SU-DHL-6 (cell line): ENCODE data around the gene RFTN1.

Source experiments
- H2AFZ ChIP-seq: fragments of 200-600 bp; sonication (generic); 2 replicates; pipeline ENCODE4 v1.6.1; 2014; ENCODE audit warnings: low read depth, mild to moderate bottlenecking, moderate library complexity, mixed read lengths, antibody characterized with exemption, low read length; ENCODE audit not compliant: severe bottlenecking
- H3F3A ChIP-seq: fragments of 200-600 bp; shearing (Covaris generic); 2 replicates; pipeline ENCODE4 v1.6.0; 2016; ENCODE audit warnings: antibody characterized with exemption, mild to moderate bottlenecking; ENCODE audit not compliant: insufficient read depth
- H3K27ac ChIP-seq: fragments of 200-600 bp; sonication (generic); 2 replicates; pipeline ENCODE4 v1.5.1; 2016; ENCODE audit warnings: low read depth, mild to moderate bottlenecking, low read length, moderate library complexity, mixed read lengths
- H3K27me3 ChIP-seq: fragments of 200-600 bp; sonication (generic), shearing (Covaris generic); 2 replicates; pipeline ENCODE4 v1.6.0; 2014; ENCODE audit warnings: mild to moderate bottlenecking, low read length
- H3K36me3 ChIP-seq: fragments of 200-600 bp; sonication (generic); 2 replicates; pipeline ENCODE4 v1.6.1; 2014; ENCODE audit warnings: mild to moderate bottlenecking, low read length, mixed read lengths
- H3K4me2 ChIP-seq: fragments of 300-600, 200-600 bp; shearing (Covaris generic), sonication (generic); 2 replicates; pipeline ENCODE4 v1.6.0; 2014; ENCODE audit warnings: low read length, low read depth, mild to moderate bottlenecking; ENCODE audit not compliant: poor library complexity, severe bottlenecking
- H3K4me3 ChIP-seq: fragments of 200-600 bp; sonication (generic); 2 replicates; pipeline ENCODE4 v1.5.1; 2014; ENCODE audit warnings: antibody characterized with exemption, low read length, mild to moderate bottlenecking, mixed read lengths; ENCODE audit not compliant: insufficient read depth, poor library complexity, severe bottlenecking
- H3K79me2 ChIP-seq: fragments of 200-600 bp; sonication (generic); 2 replicates; pipeline ENCODE4 v1.6.1; 2014; ENCODE audit warnings: mild to moderate bottlenecking, low read length, moderate library complexity; ENCODE audit not compliant: insufficient read depth
- H3K9ac ChIP-seq: fragments of 200-600 bp; sonication (generic); 2 replicates; pipeline ENCODE4 v1.7.0; 2014; ENCODE audit warnings: mild to moderate bottlenecking, low read length
- H3K9me2 ChIP-seq: fragments of 200-600 bp; sonication (generic); replicated peaks from 2 replicates; pipeline ENCODE4 v1.6.1; 2014; ENCODE audit warnings: low read length; ENCODE audit not compliant: insufficient read depth
- H3K9me3 ChIP-seq: fragments of 200-600 bp; sonication (generic); 2 replicates; pipeline ENCODE4 v1.6.1; 2014; ENCODE audit warnings: low read length, mixed read lengths; ENCODE audit not compliant: insufficient read depth
- H4K20me1 ChIP-seq: fragments of 200-600 bp; sonication (generic); 2 replicates; pipeline ENCODE4 v1.6.1; 2014; ENCODE audit warnings: low read depth, mild to moderate bottlenecking, antibody characterized with exemption, low read length, moderate library complexity, mixed read lengths
- CTCF ChIP-seq: fragments of 200-600 bp; sonication (generic); IDR thresholded peaks from one replicate; pipeline ENCODE4 v1.5.1; 2017; ENCODE audit warnings: antibody characterized with exemption, mild to moderate bottlenecking, low read length, moderate library complexity; ENCODE audit not compliant: insufficient read depth, poor library complexity, severe bottlenecking
- EZH2phosphoT487 ChIP-seq: fragments of 200-600 bp; sonication (generic), shearing (Covaris generic); conservative IDR thresholded peaks from 2 replicates; pipeline ENCODE4 v1.6.1; 2018; ENCODE audit warnings: mild to moderate bottlenecking, antibody characterized with exemption, low read length, moderate library complexity, mixed read lengths

The RFTN1 gene

GRCh38 chr3:16286161-16286560 is 227.3 kb downstream of the RFTN1 start:
- Histone ChIP-seq H3K36me3 (no peaks in the 10 kb centered on the region), H3K4me3 (no peak overlapping the region), H3K4me2 (no peak overlapping the region), H4K20me1 (no peaks in the 10 kb centered on the region), H3K9ac (no peak overlapping the region), H3F3A (no peaks in the 10 kb centered on the region), H3K9me2 (no peaks in the 10 kb centered on the region), H3K9me3 (no peaks in the 10 kb centered on the region), H3K79me2 (no peaks in the 10 kb centered on the region), H2AFZ (no peak overlapping the region), H3K27ac (no peak overlapping the region), H3K27me3 (no peaks in the 10 kb centered on the region)
- no peak for TF ChIP-seq CTCF
- TF ChIP-seq EZH2phosphoT487, result no peak

- Histone ChIP-seq H3K27ac (no peak overlapping the region), H3K36me3 (no peaks in the 10 kb centered on the region)
Observed at GRCh38 chr3:16284633-16285032, 228.9 kb downstream of the RFTN1 start.

GRCh38 chr3:16280671-16281070 is 232.8 kb downstream of the RFTN1 start:
- H3K9ac ChIP-seq, result no peak overlapping the region
- H2AFZ ChIP-seq, result no peak overlapping the region
- no peak overlapping the region for H3K4me3 ChIP-seq
- no peaks in the 10 kb centered on the region for H3K79me2 ChIP-seq
- H3K27me3 ChIP-seq, result no peaks in the 10 kb centered on the region
- no peaks in the 10 kb centered on the region for H4K20me1 ChIP-seq
- no peaks in the 10 kb centered on the region for H3K36me3 ChIP-seq
- H3F3A ChIP-seq, result no peaks in the 10 kb centered on the region
- H3K9me3 ChIP-seq, result no peaks in the 10 kb centered on the region
- no peak overlapping the region for H3K4me2 ChIP-seq
- H3K27ac ChIP-seq, result no peak overlapping the region
- no peaks in the 10 kb centered on the region for H3K9me2 ChIP-seq
- TF ChIP-seq CTCF (no peak), EZH2phosphoT487 (no peak)

More at GRCh38 chr3:16284633-16285032, 228.9 kb downstream of the RFTN1 start:
- no peak overlapping the region for H3K9ac ChIP-seq
- TF ChIP-seq CTCF (no peak), EZH2phosphoT487 (no peak)
- H3F3A ChIP-seq, result no peaks in the 10 kb centered on the region
- no peaks in the 10 kb centered on the region for H3K9me2 ChIP-seq
- no peak overlapping the region for H3K4me3 ChIP-seq
- H3K27me3 ChIP-seq, result no peaks in the 10 kb centered on the region
- no peaks in the 10 kb centered on the region for H3K79me2 ChIP-seq
- H2AFZ ChIP-seq, result no peak overlapping the region
- H3K9me3 ChIP-seq, result no peaks in the 10 kb centered on the region
- no peaks in the 10 kb centered on the region for H4K20me1 ChIP-seq
- H3K4me2 ChIP-seq, result no peak overlapping the region
